Fibroblast of skin of left biceps (primary cell): ENCODE measurements around the gene TMEM170B.
A peak's percentile ranks its signal among the peaks of the same experiment; 100 is the strongest.

Experiments used
- DNase-seq, 2 experiments: peaks; one replicate each; pipeline ENCODE4 v3.0.0-alpha.2; 2013; ENCODE audit warnings: low read depth in 2 of 2

The TMEM170B gene

DNA sequence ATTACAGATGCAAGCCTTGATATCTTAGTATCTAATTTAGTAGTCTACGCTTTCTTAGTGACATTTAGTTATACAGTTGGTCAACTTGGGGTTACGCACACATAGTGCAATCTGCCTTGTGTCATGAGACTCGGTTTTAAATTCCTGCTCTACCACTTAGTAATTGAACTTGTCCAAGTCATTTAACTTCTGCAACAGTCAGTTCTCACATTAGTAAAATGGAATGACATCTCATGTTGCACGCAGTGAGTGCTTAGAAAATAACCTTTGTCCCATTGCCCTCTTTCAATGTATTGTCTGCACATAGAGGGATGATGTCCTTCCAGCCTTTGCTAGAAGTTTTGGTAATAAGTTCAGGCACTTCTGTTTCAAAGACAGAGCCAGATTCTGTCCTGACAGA is 48.6 kb downstream of the TMEM170B start:
- no peak for DNase-seq

DNA sequence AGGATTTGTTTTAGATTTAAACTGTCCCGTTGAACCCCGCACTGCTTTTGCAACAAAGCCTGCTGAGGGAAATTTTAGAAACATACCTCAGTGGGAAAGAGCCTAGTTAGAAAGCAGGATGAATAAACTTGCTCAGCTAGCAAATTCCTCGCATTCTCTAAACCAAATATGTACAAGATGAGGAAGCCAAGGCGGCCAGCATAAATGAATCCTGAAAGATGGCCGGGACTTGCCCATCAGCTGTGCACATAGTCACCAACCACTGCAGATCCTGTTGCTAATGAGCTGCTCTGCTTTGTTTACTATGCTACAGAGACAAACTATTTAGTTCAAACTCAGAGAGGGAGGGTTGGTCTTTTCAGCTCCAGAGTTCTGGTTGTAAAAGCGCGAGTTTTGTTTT is 49.0 kb downstream of the TMEM170B start:
- peak; percentile 73 to 78 for DNase-seq

DNA sequence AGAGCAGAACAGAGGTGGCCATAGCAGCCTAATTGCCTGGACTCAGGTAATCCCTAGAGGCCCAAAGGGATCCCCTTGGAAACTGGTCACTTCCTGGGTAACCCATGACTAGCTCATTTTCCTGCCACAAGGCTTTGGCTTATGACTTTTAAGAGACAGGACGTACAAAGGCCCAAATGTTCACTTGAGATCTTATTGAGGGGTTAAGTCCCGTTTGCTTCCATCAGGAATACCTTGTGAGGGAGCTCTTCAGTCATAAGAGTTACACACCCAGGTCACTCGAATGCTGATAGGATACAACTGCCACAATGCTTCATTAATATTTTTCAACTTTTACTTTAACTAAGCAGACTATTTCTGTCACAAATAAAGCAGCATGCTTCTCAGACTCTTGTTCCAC is 51.7 kb downstream of the TMEM170B start:
- no peak for DNase-seq

DNA sequence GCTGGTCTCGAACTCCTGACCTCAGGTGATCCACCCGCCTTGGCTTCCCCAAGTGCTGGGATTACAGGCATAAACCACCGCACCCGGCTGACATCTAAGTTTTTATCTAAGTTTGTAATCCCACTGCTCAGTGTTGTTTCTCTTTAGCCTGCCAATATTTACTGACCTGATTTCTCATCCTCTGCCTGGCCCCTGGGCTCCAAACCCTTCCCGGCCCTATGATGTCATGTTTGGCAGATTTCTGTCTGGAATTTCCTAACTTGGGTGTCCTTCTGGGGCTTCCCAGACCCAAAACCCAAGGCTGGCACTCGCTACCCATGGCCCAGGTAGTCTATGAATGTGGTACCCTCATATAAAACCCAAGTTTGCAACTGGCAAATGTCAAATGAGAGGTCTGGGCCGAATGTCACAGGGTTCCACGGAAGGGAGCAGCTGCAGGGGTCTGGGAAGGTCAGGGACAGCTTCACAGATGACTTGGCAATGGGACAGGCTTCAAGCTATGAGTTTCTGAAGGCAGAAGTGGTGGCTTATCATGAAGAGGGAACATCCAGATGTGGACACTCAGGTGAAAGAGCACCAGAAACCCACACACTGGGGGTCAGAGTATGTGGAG is 54.9 kb downstream of the TMEM170B start:
- DNase-seq, result no peak

DNA sequence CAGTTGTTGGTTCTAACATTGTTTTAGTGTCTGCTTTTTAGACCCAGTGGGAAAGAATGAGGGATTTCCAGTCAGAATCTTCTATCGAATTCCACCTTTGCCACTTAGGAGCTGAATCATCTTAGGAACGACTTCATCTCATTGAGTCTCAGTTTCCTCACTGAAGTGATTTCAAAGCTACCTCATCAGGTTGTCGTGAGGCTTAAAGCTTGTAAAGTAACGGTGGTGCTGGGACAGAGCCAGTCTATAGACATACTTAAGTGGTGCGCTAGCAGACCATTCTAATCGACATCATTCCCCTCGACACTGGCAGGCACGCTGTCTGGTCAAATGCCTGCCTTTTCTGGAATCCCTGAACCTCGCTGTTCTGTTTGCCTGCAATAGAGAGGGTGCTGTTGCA is 55.5 kb downstream of the TMEM170B start:
- no peak for DNase-seq

DNA sequence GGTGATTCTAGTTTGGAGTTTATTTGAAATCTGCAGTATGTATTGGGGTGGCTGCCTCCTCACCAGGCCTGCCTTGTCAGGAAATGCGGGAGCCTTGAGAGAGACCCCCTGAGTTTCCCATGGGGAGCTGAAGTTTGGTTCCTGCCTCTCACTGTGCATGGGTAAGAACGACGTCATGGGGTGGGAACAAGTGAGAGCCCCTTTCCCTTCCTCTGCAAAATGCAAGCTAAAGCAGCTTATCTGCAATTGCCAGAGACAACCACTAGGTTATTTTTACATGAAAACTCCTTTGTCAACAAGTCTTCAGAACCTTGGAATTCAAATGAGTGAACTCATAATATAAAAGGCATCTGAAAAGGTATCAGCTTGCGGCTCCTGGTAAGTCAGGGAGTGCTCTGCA is 58.4 kb downstream of the TMEM170B start:
- no peak for DNase-seq

DNA sequence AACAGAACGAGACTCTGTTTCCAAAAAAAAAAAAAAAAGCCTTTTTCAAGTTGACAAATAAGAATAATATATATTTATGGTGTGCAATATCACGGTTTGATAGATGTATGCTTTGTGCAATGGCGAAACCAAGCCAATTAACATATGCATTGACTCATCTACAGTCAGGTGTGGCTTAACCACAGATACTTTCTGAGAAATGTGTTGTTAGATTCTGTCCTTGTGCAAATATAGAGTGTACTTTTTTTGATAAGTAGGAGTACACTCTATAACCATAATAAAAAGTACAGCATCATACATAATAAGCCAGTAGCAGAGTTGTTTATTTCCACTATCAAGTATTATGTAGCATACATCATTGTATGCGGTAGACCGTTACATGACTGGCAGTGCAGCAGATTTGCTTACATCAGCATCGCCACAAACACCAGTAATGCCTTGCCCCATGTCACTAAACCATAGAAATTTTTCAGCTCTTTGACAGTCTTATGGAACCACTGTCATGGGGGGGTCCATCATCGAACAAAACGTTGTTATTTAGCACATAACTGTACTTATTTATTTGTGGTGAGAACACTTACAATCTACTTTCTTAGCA is 59.2 kb downstream of the TMEM170B start:
- DNase-seq, result no peak

DNA sequence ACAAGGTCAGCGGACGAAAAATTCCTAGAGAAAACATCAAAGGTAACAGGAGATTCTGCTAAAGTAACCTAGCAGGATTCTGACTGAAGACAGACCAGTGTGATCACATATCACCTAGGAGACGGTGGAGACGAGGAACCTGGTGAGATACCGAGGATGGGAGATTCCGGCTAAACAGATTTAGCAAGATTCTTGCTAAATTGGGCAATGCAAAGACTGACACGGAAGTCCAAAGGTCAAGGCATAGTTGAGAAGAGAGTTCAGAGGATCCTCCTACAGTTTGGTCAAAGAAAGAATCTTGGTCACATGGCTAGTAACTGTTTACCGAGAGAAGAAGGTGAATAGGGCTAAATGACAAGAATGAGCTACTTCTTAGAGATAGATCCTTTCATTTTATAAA is 61.1 kb downstream of the TMEM170B start:
- DNase-seq, result no peak

DNA sequence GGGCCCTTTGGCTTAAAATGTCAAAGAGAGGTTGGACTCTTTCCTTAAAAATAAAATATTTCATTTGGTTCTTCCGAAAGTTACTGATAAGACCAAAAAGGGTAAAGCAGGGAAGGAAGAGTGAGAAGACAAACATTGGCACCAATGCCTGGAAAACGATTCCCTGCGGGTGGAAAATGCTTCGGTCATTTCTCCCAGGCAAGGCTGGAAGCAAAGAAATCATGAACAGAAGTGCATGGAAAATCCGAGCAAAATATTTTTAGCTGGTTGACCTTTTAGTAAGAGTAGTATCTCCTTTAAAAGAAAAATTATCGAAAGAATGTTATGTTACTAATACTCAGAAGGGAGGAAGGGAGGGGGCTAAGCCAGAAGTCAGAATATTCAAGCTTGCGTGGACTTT is 62.7 kb downstream of the TMEM170B start:
- no peak for DNase-seq

DNA sequence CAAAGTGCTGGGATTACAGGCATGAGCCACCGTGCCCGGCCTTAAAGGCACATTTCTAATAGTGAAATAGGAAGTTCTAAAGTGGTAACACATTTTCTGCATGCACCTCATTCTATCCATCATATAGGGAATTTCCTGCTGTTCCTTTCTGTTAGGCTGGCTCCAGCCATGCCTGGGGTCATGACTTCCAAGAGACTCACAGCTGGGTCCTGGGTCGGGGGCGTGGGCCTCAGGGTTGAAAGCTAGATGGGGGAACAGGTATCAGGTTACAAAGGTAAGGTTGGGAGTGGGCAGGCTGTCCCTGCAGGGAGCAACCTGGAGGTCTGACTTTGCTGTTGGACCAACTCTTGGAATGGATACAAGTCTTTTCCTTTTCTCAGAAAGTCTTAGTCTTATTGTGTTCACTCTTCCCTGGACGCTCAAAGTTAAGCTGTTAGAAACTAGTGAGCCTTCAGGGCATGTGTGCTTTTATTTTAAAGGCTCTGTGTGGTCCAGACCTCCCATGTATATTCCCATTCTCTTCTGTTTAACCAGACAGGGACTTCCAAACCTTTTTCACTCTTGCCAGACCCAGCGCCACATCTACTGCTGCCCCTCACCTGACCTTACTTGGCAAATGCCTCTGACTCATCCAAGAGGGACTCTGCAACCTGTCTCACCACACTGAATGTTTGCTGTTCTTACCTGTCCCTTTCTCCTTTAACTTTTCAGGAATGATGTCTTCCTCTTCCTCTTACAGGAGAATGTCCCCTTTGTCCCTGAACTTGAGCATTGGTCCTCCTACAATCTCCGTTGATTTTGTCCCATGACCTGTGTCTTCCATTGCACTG is 64.4 kb downstream of the TMEM170B start:
- no peak for DNase-seq

DNA sequence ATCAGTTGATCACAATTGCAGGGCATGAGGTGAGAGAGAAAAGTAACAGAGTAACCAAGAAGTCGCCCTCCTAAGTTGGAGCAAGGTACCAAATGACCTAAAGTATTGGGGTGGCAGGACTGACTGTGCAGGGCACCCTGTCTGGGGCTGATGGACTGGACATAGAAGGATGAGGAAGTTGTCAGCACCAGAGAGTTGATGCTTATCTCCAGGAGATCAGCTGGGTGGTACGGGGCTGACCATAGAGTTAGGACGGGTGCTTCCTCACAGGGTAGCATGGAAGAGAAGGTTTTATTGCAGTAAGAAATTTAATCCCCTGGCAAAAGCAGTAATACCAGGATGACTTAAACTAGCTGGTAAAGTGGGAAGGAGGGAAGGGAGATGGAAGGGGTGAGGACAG is 66.7 kb downstream of the TMEM170B start:
- no peak for DNase-seq

DNA sequence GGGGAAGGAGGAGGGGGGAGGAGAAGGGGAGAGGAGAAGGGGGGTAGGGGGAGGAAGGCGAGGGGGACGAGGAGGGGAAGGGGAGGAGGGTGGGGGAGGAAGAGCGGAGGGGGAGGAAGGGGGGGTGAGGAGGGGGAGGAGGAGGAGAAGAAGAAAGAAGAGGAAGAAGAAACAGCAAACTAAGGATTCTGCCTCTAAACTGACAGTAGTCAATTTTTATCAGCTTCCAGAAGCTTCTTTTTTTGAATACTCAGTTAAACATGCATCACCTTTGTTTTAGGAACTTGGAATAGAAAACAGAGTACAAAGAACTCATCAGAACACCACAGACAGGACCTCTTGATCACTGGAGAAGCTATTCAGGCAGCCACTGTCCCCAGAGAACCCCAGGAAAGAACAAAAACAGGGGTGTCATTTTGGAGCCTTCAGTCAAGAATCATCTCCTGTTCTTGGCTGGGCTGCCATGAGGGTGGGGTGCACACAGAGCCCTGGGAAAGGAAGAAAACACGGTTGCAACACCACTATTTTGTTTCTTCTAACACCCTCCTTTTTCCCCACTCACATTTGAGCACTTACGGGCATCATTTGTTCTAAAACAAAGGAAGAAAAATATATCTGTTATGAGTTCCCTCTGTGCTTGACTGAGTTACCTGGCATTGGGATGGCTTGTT is 67.4 kb downstream of the TMEM170B start:
- no peak for DNase-seq

DNA sequence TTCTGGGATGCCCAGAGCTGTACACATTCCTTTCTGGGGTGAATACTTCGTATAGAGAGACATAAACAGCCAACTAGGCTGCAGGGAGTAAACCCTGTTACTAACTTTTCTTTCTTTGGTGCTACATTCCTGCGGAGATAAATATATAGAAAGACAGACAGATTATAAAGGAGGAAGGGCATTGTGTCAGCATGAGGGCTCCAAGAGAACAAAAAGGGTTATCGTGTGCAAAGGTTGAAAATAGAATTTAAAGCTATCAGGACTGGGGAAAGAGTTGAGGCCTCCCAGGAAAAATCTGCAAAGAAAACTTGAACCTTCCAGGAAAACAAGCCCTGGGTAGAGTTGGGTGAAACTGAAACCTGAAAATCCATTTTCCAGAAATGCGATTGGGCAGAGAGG is 68.0 kb downstream of the TMEM170B start:
- DNase-seq, result no peak

DNA sequence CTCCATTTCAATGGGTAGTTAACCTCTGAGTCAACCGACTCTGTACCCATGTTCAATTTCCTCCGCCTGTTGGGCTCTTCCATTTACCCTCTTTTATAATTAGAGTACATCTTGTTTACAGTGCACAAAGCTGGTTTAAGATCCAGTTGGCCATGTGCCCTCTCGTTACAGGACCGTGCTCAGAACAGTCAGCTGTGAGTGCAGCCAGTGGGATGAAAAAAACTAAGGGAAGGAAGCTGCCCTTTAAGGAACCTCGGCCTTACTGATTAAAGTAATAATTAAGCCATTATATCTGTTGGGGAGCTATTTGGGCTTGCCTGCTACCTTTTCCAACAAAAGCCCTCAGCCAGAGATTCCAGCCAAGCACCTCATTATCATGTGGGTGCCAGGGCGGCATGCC is 68.8 kb downstream of the TMEM170B start:
- DNase-seq, result no peak

DNA sequence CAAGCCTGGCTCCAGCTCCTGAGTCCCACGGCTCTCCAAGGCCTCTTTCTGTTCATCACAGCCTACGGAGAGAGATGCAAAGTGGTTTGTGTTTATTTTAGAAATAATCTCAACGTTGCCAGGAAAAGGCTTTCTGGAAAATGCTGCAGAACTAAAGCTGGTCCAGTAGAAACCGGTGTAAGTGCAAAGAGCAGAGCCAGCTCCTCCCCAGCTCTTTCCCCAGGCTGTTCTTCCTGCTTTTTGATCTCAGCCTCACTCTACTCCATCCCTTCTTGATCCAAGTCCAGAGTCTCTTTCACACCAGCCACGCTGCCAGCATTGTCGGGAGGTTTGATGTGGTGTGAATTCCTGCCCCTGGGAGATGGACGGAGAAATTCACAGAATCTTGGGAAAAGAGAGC is 69.8 kb downstream of the TMEM170B start:
- no peak for DNase-seq

DNA sequence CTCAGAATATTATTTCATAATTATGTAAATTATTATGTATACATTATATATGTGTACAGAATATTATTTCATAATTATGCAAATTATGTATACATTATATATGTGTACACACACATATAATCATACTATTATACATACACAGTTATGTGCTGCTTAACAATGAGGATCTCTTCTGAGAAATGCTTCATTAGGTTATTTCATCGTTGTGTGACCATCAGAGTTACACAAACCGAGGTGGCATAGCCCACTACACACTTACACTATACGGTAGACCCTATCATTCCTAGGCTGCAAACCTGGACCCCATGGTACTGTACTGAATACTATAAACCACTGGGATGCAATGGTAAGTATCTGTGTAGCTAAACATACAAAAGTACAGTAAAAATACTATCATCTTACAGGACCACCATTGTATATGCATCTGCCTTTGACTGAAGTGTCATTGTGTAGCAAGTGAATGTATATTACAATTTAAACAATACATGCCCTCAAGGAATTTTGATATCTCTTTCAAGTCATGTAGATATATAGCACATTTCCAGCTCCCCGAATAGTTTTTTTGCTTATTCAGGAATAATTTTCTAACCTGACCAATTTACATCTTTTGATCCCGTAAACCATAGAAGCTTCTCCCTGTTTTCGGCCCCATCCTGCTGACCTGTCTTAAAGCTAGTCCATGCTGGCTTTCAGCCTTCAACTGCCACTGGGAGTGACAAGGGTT is 71.2 kb downstream of the TMEM170B start:
- no peak for DNase-seq

DNA sequence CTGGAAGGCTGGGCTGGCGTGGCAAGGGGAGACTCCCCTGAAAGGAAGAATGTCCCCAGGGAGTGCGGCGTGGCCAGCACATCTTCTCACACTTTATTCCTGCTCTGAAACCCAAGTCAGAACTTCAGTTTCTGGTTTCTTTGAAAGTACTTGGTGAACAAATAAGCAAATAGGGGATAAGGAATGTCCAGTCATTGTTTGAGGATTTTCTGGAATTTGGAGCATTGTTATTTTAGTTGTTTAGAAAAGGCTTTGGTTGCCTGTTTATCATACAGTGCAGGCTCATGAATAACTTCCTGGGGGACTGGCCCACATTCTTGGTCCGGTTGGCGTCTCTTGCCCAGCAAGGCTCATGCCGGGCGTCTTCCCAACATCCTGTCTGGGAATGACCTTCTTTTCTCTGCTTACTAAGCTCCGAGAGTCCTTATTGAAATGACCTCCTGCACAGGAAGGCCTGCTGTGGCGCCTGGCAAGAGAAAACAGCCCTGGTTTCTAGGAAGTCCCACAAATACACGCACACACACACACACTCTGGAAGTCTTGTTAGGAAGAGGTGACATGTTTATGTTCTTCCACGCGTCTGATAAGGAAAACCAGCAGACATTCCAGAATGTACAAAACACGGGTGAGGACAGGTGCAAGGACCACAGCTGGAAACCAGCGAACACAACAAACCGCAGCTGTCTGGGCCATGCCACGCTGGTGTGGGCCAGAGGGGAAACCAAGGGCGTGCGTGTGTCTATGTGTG is 71.9 kb downstream of the TMEM170B start:
- DNase-seq, result no peak

DNA sequence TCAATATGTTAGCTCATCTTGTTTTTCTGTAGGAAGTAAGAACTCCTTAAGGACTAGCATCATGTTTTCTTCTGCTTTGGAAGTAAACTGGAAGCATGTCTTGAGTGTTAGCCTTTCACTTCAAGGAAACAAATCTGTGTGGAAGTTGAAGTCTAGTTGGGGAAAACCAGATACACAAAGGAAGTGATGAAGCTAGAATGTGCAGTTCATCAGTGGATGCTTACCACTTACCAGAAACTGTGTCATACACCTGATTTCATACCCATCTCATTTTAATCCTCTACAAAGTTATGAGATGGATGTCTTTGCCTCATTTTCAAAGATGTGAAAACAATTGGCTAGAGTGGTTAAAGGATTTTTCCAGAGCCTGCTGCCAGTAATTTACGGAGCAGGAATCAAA is 75.8 kb downstream of the TMEM170B start:
- DNase-seq, result no peak

DNA sequence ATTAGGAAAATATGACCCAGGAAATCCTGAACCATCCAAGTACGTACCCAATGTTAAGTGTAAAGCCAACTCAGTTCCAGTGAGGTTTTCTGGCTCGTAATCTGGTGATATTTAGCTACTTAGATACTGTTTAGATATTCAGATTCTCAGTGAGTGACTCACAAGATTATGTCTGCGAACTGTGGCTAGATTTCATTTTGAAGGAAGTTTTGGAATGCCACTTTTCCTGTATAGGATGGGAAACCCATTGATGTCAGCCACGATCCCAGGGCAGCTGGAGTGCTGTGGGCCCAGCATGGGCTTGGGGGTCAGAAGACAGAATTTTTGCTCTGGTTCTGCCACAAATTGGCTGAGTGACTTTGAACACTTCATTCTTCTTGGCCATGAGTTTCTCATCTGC is 76.3 kb downstream of the TMEM170B start:
- DNase-seq, result peak; percentile 86

DNA sequence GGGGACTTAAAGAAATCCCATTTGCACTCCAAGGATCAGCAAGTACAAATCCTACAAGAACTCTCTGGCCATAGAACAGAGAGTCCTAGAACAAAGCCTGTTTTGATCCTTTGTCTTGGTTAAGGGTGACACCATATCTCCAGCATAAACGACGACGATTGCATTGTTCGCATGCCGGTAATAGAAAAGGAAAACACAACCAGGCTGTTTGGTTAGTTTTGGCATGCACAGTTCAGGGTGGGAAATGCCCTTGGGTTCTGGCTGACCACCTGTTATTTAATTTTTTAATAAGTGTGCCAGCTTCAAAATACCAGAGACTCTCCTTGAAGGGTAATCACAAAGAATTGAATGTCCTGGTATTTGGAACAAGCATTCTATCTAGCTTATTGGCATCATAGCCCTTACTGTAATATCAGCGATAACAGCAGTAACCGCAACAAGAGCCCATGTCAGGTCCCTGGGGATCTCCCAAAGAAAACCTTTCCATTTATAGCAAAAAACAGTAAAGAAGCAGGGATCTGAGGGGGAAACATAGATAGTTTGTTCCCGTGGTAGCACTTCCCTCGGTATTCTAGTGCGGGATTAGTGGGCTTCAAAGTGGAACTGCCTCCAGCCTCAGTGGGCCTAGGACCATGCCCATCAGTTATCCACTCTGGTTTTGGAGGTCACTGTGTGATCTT is 77.1 kb downstream of the TMEM170B start:
- DNase-seq, result no peak

DNA sequence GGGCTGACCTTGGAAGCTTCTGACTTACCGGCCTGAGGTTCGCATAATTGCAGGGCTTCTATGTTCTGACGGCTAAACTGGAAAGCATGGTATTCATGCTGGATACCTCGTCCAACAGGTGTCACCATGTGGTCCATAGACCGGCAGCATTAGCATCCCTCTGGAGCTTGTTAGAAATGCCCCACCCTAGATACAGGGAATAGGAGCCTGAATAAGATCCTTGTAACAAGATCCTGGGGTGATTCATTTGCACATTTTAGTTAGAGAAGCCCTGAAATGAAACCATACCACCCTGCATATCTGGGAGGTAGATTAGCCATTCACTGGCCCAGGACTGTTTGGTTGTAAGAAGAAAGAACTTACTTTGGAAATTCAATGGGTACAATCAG is 77.7 kb downstream of the TMEM170B start:
- DNase-seq, result peak in 1 of 2 experiments; percentile 20
